Thymus (tissue), 11 donors: ENCODE data around the gene EVPL. TPM values are rescaled to one million over a fixed set of nuclear protein-coding genes. Genes with fewer than 3 reads are reported as not detected.
"Not testable (repeated sequence)": the region's sequence is repeated elsewhere in the genome, so short reads cannot be mapped to it uniquely, and the experiment has no call there.

Source experiments
- DNase-seq, 9 donors: peaks; one replicate each; pipeline ENCODE4 v3.0.0-alpha.2; 2013; ENCODE audit warnings: low spot score in 9 of 9, low read depth in 6 of 9, missing footprints in 1 of 9
- H3K27ac ChIP-seq, 2 donors: one replicate each; pipeline ENCODE4 v1.5.1; 2013; ENCODE audit warnings: control low read depth in 1 of 2, low read depth in 1 of 2, low read length in 1 of 2, mild to moderate bottlenecking in 1 of 2, moderate library complexity in 1 of 2
- H3K27me3 ChIP-seq, 2 donors: one replicate each; pipeline ENCODE4 v1.5.1; 2013; ENCODE audit warnings: low read length in 1 of 2; ENCODE audit not compliant: control insufficient read depth in 2 of 2, insufficient read depth in 1 of 2
- H3K36me3 ChIP-seq, 2 donors: one replicate each; pipeline ENCODE4 v1.5.1; 2013; ENCODE audit warnings: low read length in 1 of 2, mild to moderate bottlenecking in 1 of 2, moderate library complexity in 1 of 2; ENCODE audit not compliant: control insufficient read depth in 2 of 2, insufficient read depth in 2 of 2
- H3K4me1 ChIP-seq, 2 donors: one replicate each; pipeline ENCODE4 v1.5.1; 2013; ENCODE audit warnings: low read length in 2 of 2; ENCODE audit not compliant: control insufficient read depth in 2 of 2, insufficient read depth in 2 of 2
- H3K4me3 ChIP-seq, 2 donors: one replicate each; pipeline ENCODE4 v1.5.1; 2013; ENCODE audit warnings: low read length in 2 of 2, control low read depth in 1 of 2, mild to moderate bottlenecking in 1 of 2
- H3K9me3 ChIP-seq, 2 donors: one replicate each; pipeline ENCODE4 v1.5.1; 2013; ENCODE audit warnings: low read length in 1 of 2, mild to moderate bottlenecking in 1 of 2; ENCODE audit not compliant: control insufficient read depth in 2 of 2, insufficient read depth in 1 of 2
- WGBS: extraction: QIAGEN DNeasy Blood & Tissue Kit; methylation state at CpG from one replicate; pipeline ENCODE4 v1.1.7; 2013; 5-methylcytosine and 5-hydroxymethylcytosine counted together
- polyA plus RNA-seq: library from polyadenylated mRNA; stranded (reverse); fragments of 200-250 nt; gene quantifications from one replicate; pipeline ENCODE4 v1.2.3, GENCODE V29; 2013
- total RNA-seq: library from RNA; stranded (reverse); fragments of 120-200 nt; gene quantifications from one replicate; pipeline ENCODE4 v1.2.4, GENCODE V29; 2013
- donor health status: healthy.

The EVPL gene
- total and polyA plus RNA-seq, 2 donors: 0.33 to 3.9 TPM

DNA sequence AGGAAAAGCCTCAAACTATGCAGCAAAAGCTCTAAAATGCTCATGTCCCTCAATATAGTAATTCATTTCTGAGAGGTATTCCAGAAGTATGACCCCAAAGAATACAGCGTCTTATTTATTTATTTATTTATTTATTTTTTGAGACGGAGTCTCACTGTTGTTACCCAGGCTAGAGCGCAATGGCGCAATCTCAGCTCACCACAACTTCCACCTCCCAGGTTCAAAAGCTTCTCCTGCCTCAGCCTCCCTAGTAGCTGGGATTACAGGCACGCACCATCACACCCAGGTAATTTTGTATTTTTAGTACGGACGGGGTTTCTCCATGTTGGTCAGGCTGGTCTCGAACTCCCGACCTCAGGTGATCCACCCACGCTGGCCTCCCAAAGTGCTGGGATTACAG, 58.1 kb downstream of the EVPL start:
- not testable (repeated sequence) for H3K9me3 ChIP-seq, H3K4me3 ChIP-seq, DNase-seq, H3K4me1 ChIP-seq, H3K27me3 ChIP-seq, H3K27ac ChIP-seq
- 95% methylated on average over 10 of the region's 10 CpGs for WGBS
- peaks cover 6 to 24% of the 10 kb centered on the region in 2 donors for H3K36me3 ChIP-seq

DNA sequence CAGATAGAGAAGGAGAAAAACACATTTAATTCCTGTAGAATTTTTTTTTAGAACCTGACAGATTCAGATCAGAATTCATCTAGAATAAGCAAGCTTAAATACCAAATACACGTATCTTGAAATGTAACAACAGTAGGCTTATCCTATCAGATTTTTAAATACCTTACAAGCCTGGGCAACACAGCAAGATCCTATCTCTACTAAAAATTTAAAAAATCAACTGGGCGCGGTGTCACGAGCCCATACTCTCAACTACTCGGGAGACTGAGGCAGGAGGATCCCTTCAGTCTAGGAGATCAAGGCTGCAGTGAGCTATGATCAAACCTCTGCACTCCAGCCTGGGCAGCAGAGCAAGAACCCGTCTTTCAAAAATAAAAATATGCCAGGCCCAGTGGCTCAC, 61.6 kb downstream of the EVPL start:
- DNase-seq: no peak
- WGBS: 98% methylated on average over 6 of the region's 6 CpGs
- no peaks in the 10 kb centered on the region for H3K4me1 ChIP-seq

DNA sequence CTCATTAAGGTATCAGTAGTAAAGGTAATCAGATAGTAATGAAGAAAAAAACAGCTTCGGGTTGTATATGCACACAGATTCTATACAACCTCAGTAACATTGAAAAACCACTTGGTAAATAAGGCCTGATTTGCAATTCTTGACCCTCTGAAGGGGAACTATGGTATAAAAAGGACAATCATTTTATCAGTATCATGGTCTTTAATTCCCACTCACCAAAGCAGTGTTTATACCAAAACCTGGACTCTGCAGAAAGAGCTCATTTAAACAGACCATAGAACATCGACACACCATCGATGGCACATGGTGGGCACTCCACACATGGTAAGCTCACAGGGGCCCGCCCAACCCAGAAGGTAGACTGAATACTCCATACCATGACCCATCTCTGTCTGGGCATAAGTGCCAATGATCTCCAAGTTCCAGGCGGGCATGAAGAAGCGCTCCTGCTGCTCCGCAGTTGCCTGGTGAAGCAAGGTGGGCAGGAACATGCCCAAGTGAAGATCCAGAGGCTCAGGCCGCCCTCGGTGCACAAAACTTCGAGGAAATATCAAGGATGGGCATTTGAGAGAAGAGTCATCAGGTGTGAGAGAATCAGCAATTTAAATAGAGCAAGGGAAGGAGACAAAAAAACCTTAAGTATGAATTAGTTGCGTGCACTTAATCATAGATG, 67.1 kb downstream of the EVPL start:
- 98% methylated on average over 11 of the region's 11 CpGs for WGBS
- Histone ChIP-seq H3K27me3 (no peaks in the 10 kb centered on the region), H3K4me1 (no peaks in the 10 kb centered on the region), H3K36me3 (peaks cover 16 to 21% of the 10 kb centered on the region in 2 donors), H3K4me3 (no peak overlapping the region), H3K27ac (no peak overlapping the region), H3K9me3 (no peaks in the 10 kb centered on the region)
- DNase-seq: no peak

More for the DNA sequence above, 61.6 kb downstream of the EVPL start:
- H3K27me3 ChIP-seq: no peaks in the 10 kb centered on the region
- no peaks in the 10 kb centered on the region for H3K9me3 ChIP-seq
- H3K4me3 ChIP-seq: no peak overlapping the region
- no peak overlapping the region for H3K27ac ChIP-seq
- H3K36me3 ChIP-seq: peaks cover 0 to 8% of the 10 kb centered on the region in 2 donors

DNA sequence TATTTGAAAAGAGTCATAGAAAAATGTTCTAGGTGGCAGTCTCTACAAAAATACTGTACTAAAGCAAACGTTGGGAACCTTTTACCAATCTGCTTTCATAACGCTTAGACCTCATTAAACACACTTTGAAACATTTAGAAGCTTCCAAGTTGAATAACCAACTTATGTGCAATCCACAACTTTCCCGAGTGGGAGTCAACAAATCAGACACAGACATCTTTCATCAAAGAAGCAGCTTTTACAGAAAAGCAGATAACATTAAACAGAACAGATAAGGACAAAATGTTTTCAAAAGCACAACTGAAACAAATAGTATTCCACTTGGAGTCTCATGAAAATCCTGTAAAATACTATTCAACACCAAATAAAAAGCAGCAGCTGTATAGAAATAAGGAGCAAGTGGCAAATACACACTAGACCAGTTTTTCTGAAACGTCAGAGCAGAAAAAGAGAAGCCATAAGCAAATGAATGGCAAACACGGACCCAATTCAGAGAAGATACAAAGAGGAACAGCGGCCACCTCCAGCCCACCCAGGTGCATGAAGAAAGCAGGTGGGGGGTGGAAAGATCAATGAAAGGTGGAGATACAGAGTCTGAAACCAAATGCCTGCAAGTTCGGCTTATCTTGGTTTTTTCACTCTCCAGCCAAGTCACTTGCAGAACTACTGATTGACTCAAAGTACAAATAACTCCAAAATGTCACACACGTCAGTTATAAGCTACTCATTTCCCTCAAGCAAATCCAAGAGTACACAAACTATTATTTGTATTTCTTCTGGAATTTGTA, 67.9 kb downstream of the EVPL start:
- no peak for DNase-seq
- peaks cover 24% of the 10 kb centered on the region in 2 donors for H3K36me3 ChIP-seq
- WGBS: 95% methylated on average over 8 of the region's 8 CpGs
- no peak overlapping the region for H3K4me3 ChIP-seq
- H3K27me3 ChIP-seq: no peaks in the 10 kb centered on the region
- no peak overlapping the region for H3K27ac ChIP-seq
- H3K9me3 ChIP-seq: no peaks in the 10 kb centered on the region
- no peaks in the 10 kb centered on the region for H3K4me1 ChIP-seq

Other genes with a start within 250 kb of the EVPL start
- gene UNK, start 242.5 kb downstream of the EVPL start, total RNA-seq: 13.7 TPM
- gene UNK, start 242.5 kb downstream of the EVPL start, polyA plus RNA-seq: 31.6 TPM
- gene UNC13D, start 182.9 kb downstream of the EVPL start, total RNA-seq: 43.2 TPM
- gene UNC13D, start 182.9 kb downstream of the EVPL start, polyA plus RNA-seq: 59.1 TPM
- 17.3 TPM for gene WBP2, start 172.0 kb downstream of the EVPL start, total RNA-seq
- gene WBP2, start 172.0 kb downstream of the EVPL start, polyA plus RNA-seq: 96.9 TPM
- 12.6 TPM for gene TRIM47, start 148.7 kb downstream of the EVPL start, total RNA-seq
- 22.8 TPM for gene TRIM47, start 148.7 kb downstream of the EVPL start, polyA plus RNA-seq
- 14.4 TPM for gene TRIM65, start 130.4 kb downstream of the EVPL start, total RNA-seq
- gene TRIM65, start 130.4 kb downstream of the EVPL start, polyA plus RNA-seq: 20.2 TPM
- 30.5 TPM for gene MRPL38, start 122.4 kb downstream of the EVPL start, total RNA-seq
- 78.6 TPM for gene MRPL38, start 122.4 kb downstream of the EVPL start, polyA plus RNA-seq
- 9.2 TPM for gene FBF1, start 86.3 kb downstream of the EVPL start, total RNA-seq
- gene FBF1, start 86.3 kb downstream of the EVPL start, polyA plus RNA-seq: 18.7 TPM
- gene ACOX1, start 48.1 kb downstream of the EVPL start, total RNA-seq: 23.5 TPM
- 15.9 TPM for gene ACOX1, start 48.1 kb downstream of the EVPL start, polyA plus RNA-seq
- gene TEN1, start 48.1 kb downstream of the EVPL start, total RNA-seq: 10.4 TPM
- 18.2 TPM for gene TEN1, start 48.1 kb downstream of the EVPL start, polyA plus RNA-seq
- 3.2 TPM for gene CDK3, start 26.5 kb downstream of the EVPL start, total RNA-seq
- gene CDK3, start 26.5 kb downstream of the EVPL start, polyA plus RNA-seq: 31.8 TPM
- 19.9 TPM for gene SRP68, start 45.2 kb upstream of the EVPL start, total RNA-seq
- 47.6 TPM for gene SRP68, start 45.2 kb upstream of the EVPL start, polyA plus RNA-seq
- 0.09 TPM for gene GALR2, start 47.5 kb upstream of the EVPL start, total RNA-seq
- 0.09 TPM for gene GALR2, start 47.5 kb upstream of the EVPL start, polyA plus RNA-seq
- gene ZACN, start 51.9 kb upstream of the EVPL start, total RNA-seq: 1.5 TPM
- 10.3 TPM for gene ZACN, start 51.9 kb upstream of the EVPL start, polyA plus RNA-seq
- 71.9 TPM for gene EXOC7, start 76.5 kb upstream of the EVPL start, total RNA-seq
- 64.6 TPM for gene EXOC7, start 76.5 kb upstream of the EVPL start, polyA plus RNA-seq
- gene FOXJ1, start 113.9 kb upstream of the EVPL start, total RNA-seq: 0.52 TPM
- gene FOXJ1, start 113.9 kb upstream of the EVPL start, polyA plus RNA-seq: 0.75 TPM
- gene RNF157, start 213.2 kb upstream of the EVPL start, total RNA-seq: 0.61 TPM
- 1.6 TPM for gene RNF157, start 213.2 kb upstream of the EVPL start, polyA plus RNA-seq
- gene UBALD2, start 238.0 kb upstream of the EVPL start, total RNA-seq: 42.5 TPM
- 48.1 TPM for gene UBALD2, start 238.0 kb upstream of the EVPL start, polyA plus RNA-seq